ENCODE data around the gene PCDHA4.

PCDHA4 gene

GRCh38 chr5:140862441-140863295 lies 55.8 kb downstream of the PCDHA4 start:
- DNase-seq = no peak

Measured in SHP77 (cell line).